ENCODE data around the gene SPATA6L. TPM values are rescaled to one million over a fixed set of nuclear protein-coding genes. Genes with fewer than 3 reads are reported as not detected.
A peak's percentile ranks its signal among the peaks of the same experiment; 100 is the strongest.

Gene SPATA6L
- total and polyA plus RNA-seq, 2 of the 13 experiments (the other 11 are each of a cell fraction or from before 2014, with no cell fraction given) = 1.1 to 1.9 TPM

- TF ChIP-seq, protein P1, sequence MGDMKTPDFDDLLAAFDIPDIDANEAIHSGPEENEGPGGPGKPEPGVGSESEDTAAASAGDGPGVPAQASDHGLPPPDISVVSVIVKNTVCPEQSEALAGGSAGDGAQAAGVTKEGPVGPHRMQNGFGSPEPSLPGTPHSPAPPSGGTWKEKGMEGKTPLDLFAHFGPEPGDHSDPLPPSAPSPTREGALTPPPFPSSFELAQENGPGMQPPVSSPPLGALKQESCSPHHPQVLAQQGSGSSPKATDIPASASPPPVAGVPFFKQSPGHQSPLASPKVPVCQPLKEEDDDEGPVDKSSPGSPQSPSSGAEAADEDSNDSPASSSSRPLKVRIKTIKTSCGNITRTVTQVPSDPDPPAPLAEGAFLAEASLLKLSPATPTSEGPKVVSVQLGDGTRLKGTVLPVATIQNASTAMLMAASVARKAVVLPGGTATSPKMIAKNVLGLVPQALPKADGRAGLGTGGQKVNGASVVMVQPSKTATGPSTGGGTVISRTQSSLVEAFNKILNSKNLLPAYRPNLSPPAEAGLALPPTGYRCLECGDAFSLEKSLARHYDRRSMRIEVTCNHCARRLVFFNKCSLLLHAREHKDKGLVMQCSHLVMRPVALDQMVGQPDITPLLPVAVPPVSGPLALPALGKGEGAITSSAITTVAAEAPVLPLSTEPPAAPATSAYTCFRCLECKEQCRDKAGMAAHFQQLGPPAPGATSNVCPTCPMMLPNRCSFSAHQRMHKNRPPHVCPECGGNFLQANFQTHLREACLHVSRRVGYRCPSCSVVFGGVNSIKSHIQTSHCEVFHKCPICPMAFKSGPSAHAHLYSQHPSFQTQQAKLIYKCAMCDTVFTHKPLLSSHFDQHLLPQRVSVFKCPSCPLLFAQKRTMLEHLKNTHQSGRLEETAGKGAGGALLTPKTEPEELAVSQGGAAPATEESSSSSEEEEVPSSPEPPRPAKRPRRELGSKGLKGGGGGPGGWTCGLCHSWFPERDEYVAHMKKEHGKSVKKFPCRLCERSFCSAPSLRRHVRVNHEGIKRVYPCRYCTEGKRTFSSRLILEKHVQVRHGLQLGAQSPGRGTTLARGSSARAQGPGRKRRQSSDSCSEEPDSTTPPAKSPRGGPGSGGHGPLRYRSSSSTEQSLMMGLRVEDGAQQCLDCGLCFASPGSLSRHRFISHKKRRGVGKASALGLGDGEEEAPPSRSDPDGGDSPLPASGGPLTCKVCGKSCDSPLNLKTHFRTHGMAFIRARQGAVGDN (CRISPR knock-in tag; IDR thresholded peaks at IDR 0.05) = no peak
- no peak for TF ChIP-seq SRSF9 (IDR thresholded peaks at IDR 0.05; ENCODE audit: borderline replicate concordance, insufficient read depth, low read depth, low read length, poor library complexity, severe bottlenecking)
These were observed 69.9 kb downstream of the SPATA6L start (continued) for GRCh38 chr9:4596165-4596922.

DNA sequence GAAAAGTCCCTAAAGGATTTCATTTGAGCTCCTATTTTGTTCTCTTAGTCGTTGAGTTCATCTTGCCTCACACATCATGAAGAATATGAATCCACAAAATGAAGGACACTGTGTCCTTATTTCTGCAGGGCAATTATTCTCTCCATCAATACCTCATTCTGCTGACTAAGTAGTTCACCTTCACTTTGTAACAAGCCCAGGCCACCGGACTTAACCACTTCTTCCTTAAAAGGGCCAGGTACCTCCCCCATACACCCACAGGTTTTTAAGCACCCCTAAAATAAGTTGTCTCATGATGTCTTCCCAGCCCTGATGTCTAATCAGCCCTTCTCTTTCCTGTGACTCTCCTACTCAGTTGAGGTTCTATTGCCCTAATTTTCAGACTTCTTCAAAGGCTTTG lies 71.3 kb downstream of the SPATA6L start:
- Histone ChIP-seq H3K4me2 (ENCODE audit: low read depth, low read length) (no peak overlapping the region), H3K27ac (ENCODE audit: extremely low read length, insufficient read depth, low read length) (no peak overlapping the region), H3K9me3 (ENCODE audit: low read length) (no peaks in the 10 kb centered on the region), H3K79me2 (ENCODE audit: insufficient read depth, low read length) (no peaks in the 10 kb centered on the region), H3K27me3 (ENCODE audit: control insufficient read depth in 1 of 2, insufficient read depth in 2 of 2, low read length in 2 of 2) (no peaks in the 10 kb centered on the region), H2AFZ (ENCODE audit: low read length) (no peak overlapping the region), H3K9ac (ENCODE audit: insufficient read depth, low read depth, low read length) (no peak overlapping the region), H3K36me3 (replicated peaks in 1 of 2; ENCODE audit: control insufficient read depth in 1 of 2, insufficient read depth in 2 of 2, low read length in 2 of 2) (no peaks in the 10 kb centered on the region), H4K20me1 (ENCODE audit: insufficient read depth, low read length) (no peaks in the 10 kb centered on the region), H3K4me1 (ENCODE audit: insufficient read depth, low read length) (no peaks in the 10 kb centered on the region), H3K4me3 (replicated peaks in 1 of 3; ENCODE audit: insufficient read depth in 1 of 3, low read depth in 2 of 3, low read length in 3 of 3) (no peak overlapping the region)
- ChIA-PET CTCF (ENCODE audit: low intra/inter-chr PET ratio, low total read pairs) (no interaction called here), POLR2A (no interaction called here)
- intact Hi-C loops (cut with micrococcal nuclease; ENCODE audit: unreplicated experiment) = no loop called here
- no peak for FAIRE-seq
- no peak for ATAC-seq
- WGBS (ENCODE audit: low lambda C conversion rate) = 53% methylated on average over 2 of the region's 2 CpGs
- in situ Hi-C loops (cut with HindIII; ENCODE audit: extremely low pct_ligation_motif_present, low pct_unique_long_range_greater_than_20kb) = no loop called here
- no peak for DNase-seq (ENCODE audit: low spot score)
- TF ChIP-seq ATF1 (CRISPR knock-in tag; IDR thresholded peaks at IDR 0.05) (no peak), ZNF607 (CRISPR knock-in tag; IDR thresholded peaks at IDR 0.05; ENCODE audit: borderline replicate concordance) (no peak), MAFK (conservative IDR thresholded peaks at IDR 0.05 in 1 of 2, IDR thresholded peaks at IDR 0.05 in 1 of 2; ENCODE audit: low read length in 2 of 2) (peak in 1 of 2 experiments; percentile 72; a peak in 2 of 4 replicates), ARNTL (CRISPR knock-in tag; IDR thresholded peaks at IDR 0.05) (no peak), ZNF761 (CRISPR knock-in tag; conservative IDR thresholded peaks at IDR 0.05) (no peak), MAFF (IDR thresholded peaks at IDR 0.05; ENCODE audit: low read depth, low read length) (peak; percentile 30; the same call in 1 of the 2 replicates), HNF4G (IDR thresholded peaks at IDR 0.05; ENCODE audit: borderline replicate concordance, low read depth, low read length) (no peak), HNF4G (CRISPR knock-in tag; IDR thresholded peaks at IDR 0.05; ENCODE audit: borderline replicate concordance, low read depth) (no peak)
- no TSS peak for BruUV-seq (replicated peaks)

Measured in HepG2 (cell line).